Inflammatory macrophage treated with lipopolysaccharide for 1 hour (primary cell): Measurements from ENCODE around the gene KCNK1.

Source experiments
- DNase-seq, 2 donors: peaks; one replicate each; pipeline ENCODE4 v3.0.0-alpha.2; 2020 to 2022

KCNK1 gene

DNA sequence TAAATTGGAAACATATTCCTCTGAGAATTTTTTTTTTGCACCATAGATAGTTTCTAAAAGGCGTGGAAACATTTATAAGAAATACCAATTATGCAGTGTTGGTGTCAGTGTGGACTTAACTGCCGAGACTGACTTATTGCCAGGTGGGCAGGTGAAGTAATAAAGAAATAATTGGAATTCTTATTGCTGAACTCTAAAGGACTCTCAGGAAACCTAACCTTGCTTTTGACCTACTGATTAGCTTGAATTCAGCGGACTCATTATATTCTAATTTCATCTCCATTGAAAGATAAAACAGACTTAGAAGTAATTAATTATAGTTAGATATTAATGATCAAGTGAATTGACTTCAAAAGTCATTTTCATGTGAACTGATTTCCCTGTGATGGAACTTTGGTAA lies 26.3 kb downstream of the KCNK1 start:
- DNase-seq, result no peak

DNA sequence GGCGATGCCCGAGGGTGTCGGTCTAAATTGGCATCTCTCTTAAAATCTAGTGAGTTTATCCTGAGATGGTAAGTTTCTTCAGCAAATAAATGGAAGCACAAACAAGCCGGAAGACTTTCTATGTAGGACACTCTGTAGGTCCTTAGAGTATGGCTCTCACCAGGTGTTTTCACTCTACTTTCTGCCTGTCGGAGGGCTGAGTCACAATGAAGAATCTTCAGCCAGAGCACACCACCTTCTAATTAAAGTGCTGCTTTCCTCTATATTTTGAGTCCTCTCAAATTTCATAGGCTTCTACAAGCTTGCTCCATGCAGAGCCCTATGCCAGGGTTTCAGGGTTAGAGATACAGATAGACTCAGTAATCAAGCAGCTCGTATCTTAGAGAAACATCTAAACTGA lies 27.1 kb downstream of the KCNK1 start:
- DNase-seq, result no peak

- DNase-seq, result no peak
Observed at GRCh38 chr1:233647073-233647472, 33.2 kb downstream of the KCNK1 start.

DNA sequence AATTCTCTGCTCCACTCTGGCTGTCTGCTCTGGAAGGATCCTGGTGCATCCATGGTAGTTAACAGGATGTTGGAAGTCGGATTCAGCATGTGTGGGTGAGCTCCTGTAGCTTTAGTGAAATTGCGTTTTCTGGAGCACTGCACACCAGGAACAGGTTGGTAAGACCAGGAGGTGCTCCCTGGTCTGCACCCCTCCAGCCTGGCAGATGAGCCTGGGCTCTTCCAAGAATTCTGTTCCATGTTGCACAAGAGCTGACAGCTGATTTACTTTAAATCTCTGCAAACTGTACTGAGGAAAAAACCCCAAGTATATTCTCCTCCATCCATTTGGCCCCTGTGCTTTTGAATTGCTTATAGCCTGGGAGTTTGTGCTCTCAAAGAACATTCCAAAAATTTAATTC lies 33.7 kb downstream of the KCNK1 start:
- DNase-seq, result no peak

- no peak for DNase-seq
Observed at GRCh38 chr1:233651061-233651460, 37.2 kb downstream of the KCNK1 start.

DNA sequence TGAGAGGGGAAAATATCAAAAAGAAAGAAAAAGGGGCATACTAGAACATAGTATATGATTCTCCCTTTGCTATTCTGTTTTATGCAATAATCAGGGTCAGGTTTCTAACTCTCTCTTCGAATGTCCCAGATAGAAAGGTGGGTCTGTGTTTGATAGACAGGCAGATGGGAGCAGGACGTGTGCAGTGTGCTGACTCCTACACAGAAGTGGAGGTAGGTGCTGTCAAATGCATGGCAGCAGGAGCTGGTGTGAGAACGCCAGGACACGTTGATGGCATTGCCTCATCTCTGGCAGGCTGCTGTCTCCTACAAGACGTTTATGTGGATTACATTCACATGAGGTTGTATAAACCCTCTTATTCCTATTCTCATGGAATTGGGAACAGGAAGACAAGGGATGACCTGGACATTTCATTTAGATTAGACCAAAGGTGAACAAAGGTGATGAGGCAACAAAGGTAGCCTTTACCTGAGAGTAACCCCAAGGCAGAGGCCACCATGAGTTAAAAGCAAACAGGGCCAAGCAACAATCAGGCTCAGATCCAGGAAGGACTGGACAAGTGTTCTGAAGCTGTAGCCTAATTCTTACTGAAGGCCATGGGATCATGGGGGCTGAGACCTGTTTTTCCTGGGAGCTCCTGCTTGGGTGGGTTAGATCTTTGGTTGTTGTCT lies 37.8 kb downstream of the KCNK1 start:
- no peak for DNase-seq

DNA sequence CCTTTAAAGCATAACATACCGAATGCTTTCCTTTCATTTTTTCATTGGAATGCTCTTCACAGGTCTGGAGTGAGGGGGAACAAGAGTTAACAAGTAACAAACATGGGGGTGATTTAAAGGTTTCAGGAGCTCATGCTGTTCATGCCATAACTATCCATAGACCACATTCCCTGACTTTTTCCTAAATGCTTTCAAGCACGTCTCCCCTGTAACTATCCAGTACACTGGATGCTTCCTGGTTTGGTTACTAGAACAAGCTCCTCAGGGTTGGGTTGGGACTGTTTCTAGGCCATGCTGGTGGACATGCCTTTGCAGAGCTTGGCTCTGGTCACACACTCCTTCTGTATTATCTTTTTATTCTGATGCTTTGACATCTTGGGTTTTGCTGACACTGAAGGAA lies 38.6 kb downstream of the KCNK1 start:
- no peak for DNase-seq

DNA sequence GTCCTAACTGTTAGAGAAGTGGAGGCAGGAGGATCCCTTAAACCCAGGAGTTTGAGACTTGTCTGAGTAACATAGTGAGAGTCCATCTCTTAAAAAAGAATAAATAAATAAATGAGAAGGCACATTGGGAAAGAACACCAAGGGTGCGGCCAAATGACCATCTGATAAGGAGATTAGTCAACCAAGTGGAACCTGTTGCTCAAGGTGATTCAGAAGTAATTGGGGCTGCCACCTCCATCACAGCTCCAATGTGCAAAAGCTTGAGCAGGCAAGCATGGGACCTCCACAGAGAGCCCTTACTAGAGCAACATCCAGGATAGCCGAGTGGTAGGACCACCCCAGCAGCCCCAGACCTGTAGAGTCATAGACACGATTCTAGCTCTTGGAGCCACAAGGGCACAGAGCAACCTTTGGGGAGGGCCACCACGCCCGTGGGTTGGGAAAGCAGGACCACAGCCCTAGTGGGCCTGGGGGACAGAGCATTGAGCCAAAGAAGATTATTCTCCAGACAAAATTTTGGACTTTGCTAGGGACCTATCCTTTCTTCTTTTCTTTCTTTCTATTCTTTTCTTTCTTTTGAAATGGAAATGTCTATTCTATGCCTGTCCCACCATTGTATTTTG lies 40.9 kb downstream of the KCNK1 start:
- DNase-seq, result no peak

DNA sequence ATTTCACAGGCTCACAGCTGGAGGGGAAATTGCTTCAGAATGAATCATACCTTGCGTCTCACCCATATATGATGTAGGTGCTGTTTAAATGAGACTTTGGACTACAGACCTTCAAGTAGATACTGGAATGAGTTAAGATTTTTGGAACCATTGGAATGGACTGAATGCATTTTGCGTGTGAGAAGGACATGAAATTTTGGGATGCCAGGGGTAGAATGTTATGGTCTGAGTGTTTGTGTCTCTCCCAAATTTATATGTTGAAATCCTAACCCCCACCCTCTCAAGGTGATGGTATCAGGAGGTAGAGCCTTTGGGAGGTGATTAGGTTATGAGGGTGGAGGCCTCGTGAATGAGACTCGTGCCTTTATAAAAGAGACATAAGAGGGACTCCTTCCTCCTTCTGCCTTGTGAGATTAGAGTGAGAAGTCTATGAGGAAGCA lies 41.4 kb downstream of the KCNK1 start:
- DNase-seq, result no peak

DNA sequence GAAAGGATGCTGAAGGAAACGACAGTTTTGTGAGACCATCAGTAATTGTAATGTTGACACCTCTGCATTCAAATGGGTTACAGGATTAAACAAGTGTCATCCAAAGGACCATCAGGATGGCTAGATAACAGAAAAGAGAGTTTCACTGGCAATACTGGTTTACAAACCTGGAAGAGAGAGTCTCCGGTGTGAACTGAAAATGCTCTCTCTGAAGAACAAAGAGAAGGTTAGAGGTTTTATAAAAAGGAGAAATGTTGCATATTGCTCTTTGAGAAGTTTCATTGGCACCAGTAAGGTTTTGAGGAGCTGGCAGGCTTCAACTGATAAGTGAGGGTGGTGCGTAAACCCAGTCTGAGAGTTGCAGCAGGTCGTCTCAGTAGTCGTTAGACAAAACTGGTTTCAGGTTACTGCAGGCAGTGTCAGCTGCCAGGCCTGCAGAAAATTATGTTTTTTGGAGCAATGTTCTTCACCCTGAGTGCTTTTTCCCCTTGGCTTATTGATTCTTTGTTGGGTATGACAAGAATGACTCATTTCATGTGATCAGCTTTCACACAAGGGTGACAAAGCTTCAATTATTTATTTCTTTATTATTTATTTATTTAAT lies 42.2 kb downstream of the KCNK1 start:
- DNase-seq, result no peak

GRCh38 chr1:233656687-233657086 lies 42.8 kb downstream of the KCNK1 start:
- DNase-seq, result no peak

DNA sequence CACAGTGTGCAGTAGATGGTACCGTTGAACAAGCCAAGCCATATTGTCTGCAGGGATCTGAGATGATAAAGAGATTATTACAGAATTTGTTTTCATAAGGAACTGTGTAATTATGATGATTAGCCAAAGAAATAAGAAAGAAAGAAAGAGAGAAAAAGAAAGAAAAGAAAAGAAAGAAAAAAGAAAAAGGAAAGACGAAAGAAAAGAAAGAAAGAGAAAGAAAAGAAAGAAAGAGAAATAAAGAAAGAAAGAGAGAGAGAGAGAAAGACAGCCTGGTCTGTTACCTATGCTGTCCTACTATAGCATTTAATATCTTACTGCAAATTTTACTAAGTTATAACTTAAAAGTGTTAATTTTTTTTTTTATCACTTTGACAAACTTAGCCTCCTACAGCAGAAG lies 43.6 kb downstream of the KCNK1 start:
- no peak for DNase-seq

GRCh38 chr1:233659495-233659894 lies 45.6 kb downstream of the KCNK1 start:
- DNase-seq, result no peak

GRCh38 chr1:233661376-233662159 lies 47.7 kb downstream of the KCNK1 start:
- no peak for DNase-seq

DNA sequence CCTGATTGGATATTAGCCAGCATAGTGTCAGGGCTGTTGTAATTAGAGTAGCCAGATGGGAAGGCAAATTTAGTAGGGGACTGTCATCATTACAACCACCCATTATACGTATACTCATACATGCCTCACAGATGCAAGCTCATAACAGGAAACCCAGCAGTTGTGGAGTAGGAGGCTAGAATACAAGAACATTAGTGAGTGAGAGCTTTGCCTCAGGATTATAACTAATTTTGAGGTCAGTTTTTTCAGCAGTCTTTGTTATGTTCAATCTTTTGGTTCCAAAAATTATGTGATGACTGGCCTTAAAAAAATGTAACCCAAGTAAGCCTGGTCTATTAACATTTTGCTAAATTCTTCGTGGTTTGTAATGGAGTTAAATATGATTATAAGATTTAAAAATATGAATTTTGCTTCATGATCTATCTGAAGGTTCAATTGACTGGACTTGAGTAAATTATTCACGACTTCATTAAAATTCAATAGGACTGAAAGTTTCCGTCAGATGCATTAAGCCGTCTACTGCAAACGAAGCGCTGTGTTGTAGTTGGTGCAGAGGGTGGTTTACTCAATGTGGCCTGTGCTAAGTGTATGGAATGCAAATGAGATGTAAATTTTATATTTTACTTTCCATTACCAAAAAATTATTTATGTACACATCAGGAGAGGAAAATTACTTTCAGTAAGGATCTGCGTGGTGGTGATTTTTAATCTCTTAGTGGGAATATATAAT lies 48.8 kb downstream of the KCNK1 start:
- DNase-seq, result no peak

DNA sequence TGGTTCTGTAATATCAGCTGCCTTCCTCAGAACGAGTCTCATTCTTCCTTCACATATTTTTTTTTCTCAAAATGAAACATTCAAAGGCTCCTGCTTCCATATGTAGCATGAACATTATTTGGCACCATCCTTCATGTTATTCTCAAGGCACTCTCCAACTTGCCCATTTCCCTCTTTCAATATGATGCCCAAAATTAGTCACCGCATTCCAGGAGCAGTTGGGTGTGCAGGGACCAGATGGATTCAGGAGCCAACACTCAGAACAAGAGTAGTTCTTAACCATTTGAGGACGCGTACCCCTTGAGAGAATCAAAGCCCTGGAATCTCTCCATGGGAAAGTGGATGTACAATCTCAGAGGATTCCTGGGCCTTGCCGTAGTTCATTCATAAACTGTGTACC lies 50.3 kb downstream of the KCNK1 start:
- no peak for DNase-seq

DNA sequence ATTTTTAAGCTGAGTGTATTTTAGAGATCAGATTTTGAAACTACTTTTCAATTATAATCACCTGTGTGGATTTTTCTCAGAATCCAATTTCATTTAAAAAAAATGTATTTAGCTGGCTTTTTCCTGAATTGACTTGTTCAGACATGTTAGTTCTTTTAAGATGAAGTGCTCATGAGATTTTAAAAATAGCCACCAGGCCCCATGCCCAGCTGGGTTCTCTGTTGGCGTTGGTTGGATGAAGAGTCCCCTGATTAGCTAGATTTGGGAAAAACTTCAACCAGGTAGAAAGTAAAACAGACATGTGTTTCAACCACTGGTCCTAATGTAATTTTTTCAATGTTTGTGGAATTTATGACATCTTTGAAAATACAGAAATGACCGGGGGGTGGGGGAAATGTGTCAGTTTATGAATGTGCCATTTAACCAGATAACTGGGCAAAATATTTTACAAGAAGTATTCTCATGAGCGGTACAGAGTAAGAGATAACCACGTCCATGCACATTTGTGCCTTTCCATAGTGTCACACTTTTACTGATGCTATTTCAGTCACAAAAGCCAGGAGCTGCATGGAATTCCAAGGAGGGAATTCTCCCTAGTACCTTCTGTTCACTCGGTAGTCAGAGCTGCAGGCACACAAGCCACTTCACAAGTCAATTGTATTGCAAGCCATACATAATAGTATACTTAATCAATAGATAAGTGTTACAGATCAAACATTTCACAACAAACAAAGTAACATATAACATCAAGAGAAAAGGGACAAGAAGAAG lies 51.1 kb downstream of the KCNK1 start:
- no peak for DNase-seq

DNA sequence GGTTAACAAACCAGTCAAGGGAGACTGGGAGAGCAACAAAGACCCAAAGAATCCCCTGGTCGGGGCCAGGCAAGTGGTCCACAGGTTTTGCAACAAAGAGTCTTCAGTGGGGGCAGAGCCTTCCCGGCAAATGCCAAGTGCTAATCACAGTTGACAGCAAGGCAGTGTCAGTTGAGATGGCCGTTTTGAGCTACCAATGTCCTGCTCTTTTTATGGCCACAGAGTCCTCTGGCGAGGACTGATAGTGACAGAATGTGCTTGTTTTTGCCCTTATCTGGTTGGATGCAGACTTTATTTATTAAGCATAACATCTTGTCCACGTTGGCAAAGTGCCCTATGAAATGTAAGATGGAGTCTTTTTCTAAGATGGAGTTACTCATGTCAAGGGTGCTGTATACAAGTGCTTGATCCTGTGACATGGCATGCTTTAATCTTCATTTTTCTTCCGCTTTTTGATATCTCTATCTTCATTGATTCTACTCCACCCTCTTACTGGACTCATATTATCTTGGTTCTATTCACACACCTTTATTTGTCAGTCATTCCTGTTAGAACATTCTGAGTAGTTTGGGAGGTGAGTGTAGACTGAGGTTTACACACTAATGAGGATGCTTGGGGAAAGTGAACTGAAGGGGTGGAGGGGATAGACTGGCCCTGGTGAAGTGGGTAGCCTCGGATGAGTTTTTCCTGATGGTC lies 51.8 kb downstream of the KCNK1 start:
- DNase-seq, result no peak

DNA sequence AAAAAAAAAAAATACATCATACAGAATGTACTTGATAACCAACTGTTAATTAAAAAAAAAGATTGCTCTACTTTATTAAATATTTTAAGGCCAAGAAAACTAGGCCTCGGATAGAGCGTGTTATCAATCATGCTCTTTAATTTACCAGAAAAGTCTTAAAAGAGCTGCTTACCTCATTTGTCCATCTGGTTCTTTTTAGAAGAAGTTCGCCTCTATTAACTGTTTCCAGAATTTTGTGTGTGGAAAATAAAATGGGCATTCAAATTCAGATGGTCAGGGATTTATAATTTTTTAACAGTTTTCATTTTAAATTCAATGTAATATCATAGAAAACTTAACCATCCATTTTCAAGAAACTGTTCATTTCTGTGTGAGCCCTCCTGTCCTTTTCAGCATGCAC lies 53.8 kb downstream of the KCNK1 start:
- DNase-seq, result no peak

DNA sequence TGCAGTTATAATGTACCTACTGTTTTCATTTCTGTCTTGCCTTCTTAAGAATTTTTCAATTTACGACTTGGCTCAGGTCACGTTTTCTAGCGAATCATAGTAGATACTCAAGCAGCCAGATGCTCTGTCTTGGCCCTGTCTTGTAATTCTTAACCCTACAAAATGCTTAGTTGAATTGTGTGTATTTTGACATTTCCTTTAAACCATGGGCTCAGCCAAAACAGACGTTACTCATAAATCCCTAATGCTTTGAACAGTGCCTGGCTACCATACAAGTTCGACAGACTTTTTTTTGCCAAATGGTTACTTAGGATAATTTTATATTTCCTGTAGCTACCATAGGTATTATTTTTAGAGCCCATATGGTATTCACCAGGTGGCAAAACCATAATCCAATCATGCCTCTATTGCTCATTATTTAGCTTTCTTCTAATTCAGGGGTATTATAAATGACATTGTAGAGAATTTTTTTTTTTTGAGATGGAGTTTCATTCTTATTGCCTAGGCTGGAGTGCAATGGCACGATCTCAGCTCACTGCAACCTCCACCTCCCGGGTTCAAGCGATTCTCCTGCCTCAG lies 54.3 kb downstream of the KCNK1 start:
- DNase-seq, result no peak

DNA sequence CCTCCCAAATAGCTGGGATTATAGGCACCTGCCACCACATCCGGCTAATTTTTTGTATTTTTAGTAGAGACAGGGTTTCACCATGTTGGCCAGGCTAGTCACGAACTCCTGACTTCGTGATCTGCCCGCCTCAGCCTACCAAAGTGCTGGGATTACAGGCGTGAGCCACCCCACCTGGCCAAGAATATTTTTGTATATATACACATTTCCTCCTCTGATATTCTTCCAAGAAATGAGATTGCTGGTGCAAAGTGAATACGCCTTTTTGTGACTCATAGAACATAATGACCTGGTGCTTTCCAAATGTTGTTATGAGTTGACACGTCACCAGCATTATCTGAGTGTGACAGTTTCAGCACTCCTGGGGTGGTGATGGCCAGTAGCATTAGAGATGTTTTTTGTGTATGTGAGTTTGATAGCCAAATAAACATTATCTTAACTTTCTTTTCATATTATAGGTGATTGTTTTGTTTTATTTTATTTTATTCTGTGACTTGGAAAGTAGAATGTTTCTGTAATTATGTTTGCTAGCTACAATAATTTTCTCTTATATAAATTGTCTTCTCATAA lies 54.9 kb downstream of the KCNK1 start:
- no peak for DNase-seq
